ENCODE measurements around the gene ARRDC3.

DNA sequence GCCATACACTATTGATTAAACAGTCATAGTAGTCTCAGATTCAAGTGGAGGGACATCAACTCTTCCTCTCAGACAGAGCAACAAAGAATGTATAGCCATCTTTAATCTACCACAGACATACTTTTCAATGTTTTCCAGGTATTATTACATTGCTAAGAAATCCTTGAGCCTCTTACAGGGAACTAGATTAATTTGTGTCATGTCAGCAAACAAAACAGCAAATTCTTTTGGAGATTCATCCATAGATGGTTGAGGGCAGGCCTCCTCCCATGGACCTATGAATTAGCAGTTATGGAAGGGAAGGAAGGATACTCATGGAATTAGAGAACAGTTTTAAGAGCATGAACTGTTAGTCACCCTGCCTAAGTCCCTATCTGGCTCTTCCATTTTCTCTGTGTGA, 47.8 kb upstream of the ARRDC3 start:
- TF ChIP-seq JUND (IDR thresholded peaks at IDR 0.05; ENCODE audit: borderline replicate concordance, low read depth, low read length) (no peak), JUND (tag; IDR thresholded peaks at IDR 0.05; ENCODE audit: borderline replicate concordance, low read depth, low read length) (no peak), SP1 (CRISPR knock-in tag; IDR thresholded peaks at IDR 0.05) (no peak), SIRT6 (IDR thresholded peaks at IDR 0.05; ENCODE audit: low read depth, low read length) (no peak), MXI1 (IDR thresholded peaks at IDR 0.05; ENCODE audit: low read depth, low read length) (no peak), BRCA1 (IDR thresholded peaks at IDR 0.05) (no peak), BRCA1 (CRISPR knock-in tag; IDR thresholded peaks at IDR 0.05) (no peak), BCOR (IDR thresholded peaks at IDR 0.05) (no peak), ZNF232 (CRISPR knock-in tag; IDR thresholded peaks at IDR 0.05) (no peak), DPF2 (IDR thresholded peaks at IDR 0.05) (no peak), SMC3 (conservative IDR thresholded peaks at IDR 0.05; ENCODE audit: insufficient read depth, low read depth, low read length) (no peak), ZNF384 (IDR thresholded peaks at IDR 0.05; ENCODE audit: low read depth, low read length) (no peak)
- TF ChIP-seq, protein P1, sequence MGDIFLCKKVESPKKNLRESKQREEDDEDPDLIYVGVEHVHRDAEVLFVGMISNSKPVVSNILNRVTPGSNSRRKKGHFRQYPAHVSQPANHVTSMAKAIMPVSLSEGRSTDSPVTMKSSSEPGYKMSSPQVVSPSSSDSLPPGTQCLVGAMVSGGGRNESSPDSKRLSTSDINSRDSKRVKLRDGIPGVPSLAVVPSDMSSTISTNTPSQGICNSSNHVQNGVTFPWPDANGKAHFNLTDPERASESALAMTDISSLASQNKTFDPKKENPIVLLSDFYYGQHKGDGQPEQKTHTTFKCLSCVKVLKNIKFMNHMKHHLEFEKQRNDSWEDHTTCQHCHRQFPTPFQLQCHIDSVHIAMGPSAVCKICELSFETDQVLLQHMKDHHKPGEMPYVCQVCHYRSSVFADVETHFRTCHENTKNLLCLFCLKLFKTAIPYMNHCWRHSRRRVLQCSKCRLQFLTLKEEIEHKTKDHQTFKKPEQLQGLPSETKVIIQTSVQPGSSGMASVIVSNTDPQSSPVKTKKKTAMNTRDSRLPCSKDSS (IDR thresholded peaks at IDR 0.05; ENCODE audit: low read depth, partially characterized antibody) = no peak
- TF ChIP-seq, protein P2, sequence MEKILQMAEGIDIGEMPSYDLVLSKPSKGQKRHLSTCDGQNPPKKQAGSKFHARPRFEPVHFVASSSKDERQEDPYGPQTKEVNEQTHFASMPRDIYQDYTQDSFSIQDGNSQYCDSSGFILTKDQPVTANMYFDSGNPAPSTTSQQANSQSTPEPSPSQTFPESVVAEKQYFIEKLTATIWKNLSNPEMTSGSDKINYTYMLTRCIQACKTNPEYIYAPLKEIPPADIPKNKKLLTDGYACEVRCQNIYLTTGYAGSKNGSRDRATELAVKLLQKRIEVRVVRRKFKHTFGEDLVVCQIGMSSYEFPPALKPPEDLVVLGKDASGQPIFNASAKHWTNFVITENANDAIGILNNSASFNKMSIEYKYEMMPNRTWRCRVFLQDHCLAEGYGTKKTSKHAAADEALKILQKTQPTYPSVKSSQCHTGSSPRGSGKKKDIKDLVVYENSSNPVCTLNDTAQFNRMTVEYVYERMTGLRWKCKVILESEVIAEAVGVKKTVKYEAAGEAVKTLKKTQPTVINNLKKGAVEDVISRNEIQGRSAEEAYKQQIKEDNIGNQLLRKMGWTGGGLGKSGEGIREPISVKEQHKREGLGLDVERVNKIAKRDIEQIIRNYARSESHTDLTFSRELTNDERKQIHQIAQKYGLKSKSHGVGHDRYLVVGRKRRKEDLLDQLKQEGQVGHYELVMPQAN (IDR thresholded peaks at IDR 0.05; ENCODE audit: borderline replicate concordance) = no peak
- TF ChIP-seq, protein P3, sequence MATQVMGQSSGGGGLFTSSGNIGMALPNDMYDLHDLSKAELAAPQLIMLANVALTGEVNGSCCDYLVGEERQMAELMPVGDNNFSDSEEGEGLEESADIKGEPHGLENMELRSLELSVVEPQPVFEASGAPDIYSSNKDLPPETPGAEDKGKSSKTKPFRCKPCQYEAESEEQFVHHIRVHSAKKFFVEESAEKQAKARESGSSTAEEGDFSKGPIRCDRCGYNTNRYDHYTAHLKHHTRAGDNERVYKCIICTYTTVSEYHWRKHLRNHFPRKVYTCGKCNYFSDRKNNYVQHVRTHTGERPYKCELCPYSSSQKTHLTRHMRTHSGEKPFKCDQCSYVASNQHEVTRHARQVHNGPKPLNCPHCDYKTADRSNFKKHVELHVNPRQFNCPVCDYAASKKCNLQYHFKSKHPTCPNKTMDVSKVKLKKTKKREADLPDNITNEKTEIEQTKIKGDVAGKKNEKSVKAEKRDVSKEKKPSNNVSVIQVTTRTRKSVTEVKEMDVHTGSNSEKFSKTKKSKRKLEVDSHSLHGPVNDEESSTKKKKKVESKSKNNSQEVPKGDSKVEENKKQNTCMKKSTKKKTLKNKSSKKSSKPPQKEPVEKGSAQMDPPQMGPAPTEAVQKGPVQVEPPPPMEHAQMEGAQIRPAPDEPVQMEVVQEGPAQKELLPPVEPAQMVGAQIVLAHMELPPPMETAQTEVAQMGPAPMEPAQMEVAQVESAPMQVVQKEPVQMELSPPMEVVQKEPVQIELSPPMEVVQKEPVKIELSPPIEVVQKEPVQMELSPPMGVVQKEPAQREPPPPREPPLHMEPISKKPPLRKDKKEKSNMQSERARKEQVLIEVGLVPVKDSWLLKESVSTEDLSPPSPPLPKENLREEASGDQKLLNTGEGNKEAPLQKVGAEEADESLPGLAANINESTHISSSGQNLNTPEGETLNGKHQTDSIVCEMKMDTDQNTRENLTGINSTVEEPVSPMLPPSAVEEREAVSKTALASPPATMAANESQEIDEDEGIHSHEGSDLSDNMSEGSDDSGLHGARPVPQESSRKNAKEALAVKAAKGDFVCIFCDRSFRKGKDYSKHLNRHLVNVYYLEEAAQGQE (IDR thresholded peaks at IDR 0.05; ENCODE audit: borderline replicate concordance) = no peak
- TF ChIP-seq, protein P3 (CRISPR knock-in tag; IDR thresholded peaks at IDR 0.05; ENCODE audit: low read depth) = no peak
